Heart left ventricle (tissue), 13 donors: ENCODE measurements around the gene SLC9C1.

ENCODE experiments used
- POLR2A ChIP-seq, 2 donors: fragments of 450-650 bp; IDR thresholded peaks; one replicate each; pipeline ENCODE4 v1.6.1; 2017; ENCODE audit warnings: antibody characterized with exemption in 2 of 2, mild to moderate bottlenecking in 2 of 2, moderate library complexity in 2 of 2
- TF ChIP-seq, protein P1 (sequence below), 12 donors: fragments of 200-600 bp; sonication (generic) in 4 of 12; IDR thresholded peaks; one replicate each; pipeline versions ENCODE4 v1.5.0 to v1.8.0; 2018 to 2022; ENCODE audit warnings: antibody characterized with exemption in 12 of 12, mild to moderate bottlenecking in 5 of 12
- donor health status: ischemic (EF 13 %, LVEDD 7.1; RV severe dilation, severe dysfunction).
- donor health status: DM: no; HTN: yes; CAD: no.
- donor health status: DM: no; HTN: no; CAD: no.
- donor health status: ischemic (EF 25% LVEDD 6.9; RV normal size, moderate dysfunction).
- donor health status: ischemic (EF 25% LVEDD 5.7; RV mildly dilated, moderate dysfunction).
- donor health status: ischemic (EF 35%, LVEDD 5.7; RV mildly dilated, moderate dysfunction).
- donor health status: nonischemic (EF 11% LVEDD 7.7; RV severe dilation, severe dysfunction).
- donor health status: DM: yes; HTN: yes; CAD: no.
- donor health status: PGD.
- donor health status: ischemic (EF 29% LVEDD 5.4; RV normal size, mild dysfunction).
- donor health status: nonischemic (EF 23%, LVEDD 6.1; RV moderate dilation, normal function).

DNA sequence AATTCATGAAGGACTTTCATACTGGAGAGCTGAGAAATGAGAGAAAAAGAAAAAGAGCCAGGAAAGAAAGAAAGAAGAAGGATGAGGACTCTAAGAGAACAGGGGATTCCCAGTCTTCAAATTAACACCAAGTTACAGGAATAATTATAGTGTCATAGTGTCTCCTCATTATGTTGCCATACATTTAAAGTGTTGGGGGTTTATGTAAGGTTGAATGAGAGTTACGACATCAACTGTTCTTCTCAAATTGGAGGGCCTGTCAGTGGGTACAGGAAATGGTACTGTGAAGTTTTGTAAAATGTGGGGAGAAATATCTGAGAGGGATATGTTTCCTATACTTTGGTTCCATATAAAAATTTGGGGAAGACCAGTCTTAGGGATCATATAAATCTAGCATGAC, 26.7 kb upstream of the SLC9C1 start:
- TF ChIP-seq, protein P1, sequence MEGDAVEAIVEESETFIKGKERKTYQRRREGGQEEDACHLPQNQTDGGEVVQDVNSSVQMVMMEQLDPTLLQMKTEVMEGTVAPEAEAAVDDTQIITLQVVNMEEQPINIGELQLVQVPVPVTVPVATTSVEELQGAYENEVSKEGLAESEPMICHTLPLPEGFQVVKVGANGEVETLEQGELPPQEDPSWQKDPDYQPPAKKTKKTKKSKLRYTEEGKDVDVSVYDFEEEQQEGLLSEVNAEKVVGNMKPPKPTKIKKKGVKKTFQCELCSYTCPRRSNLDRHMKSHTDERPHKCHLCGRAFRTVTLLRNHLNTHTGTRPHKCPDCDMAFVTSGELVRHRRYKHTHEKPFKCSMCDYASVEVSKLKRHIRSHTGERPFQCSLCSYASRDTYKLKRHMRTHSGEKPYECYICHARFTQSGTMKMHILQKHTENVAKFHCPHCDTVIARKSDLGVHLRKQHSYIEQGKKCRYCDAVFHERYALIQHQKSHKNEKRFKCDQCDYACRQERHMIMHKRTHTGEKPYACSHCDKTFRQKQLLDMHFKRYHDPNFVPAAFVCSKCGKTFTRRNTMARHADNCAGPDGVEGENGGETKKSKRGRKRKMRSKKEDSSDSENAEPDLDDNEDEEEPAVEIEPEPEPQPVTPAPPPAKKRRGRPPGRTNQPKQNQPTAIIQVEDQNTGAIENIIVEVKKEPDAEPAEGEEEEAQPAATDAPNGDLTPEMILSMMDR (IDR thresholded peaks at IDR 0.05), result no peak
- TF ChIP-seq POLR2A (IDR thresholded peaks at IDR 0.05), result no peak
